ENCODE measurements around the gene P4HTM.
"Not testable (repeated sequence)": the region's sequence is repeated elsewhere in the genome, so short reads cannot be mapped to it uniquely, and the experiment has no call there.

The P4HTM gene

GRCh38 chr3:48985831-48986376, 4.1 kb upstream of the P4HTM start:
- no peak for DNase-seq

- DNase-seq: no peak
Measured at GRCh38 chr3:48989126-48989795, 780 bp upstream of the P4HTM start.

- DNase-seq: peak; percentile 23
Measured at GRCh38 chr3:48990636-48991469, 812 bp downstream of the P4HTM start.

GRCh38 chr3:48991851-48992545, 2.0 kb downstream of the P4HTM start:
- no peak for DNase-seq

GRCh38 chr3:48993834-48994233, 3.8 kb downstream of the P4HTM start:
- peak; percentile 32 for DNase-seq

GRCh38 chr3:48996640-48997039, 6.6 kb downstream of the P4HTM start:
- DNase-seq: no peak

- no peak for DNase-seq
Measured at GRCh38 chr3:48997102-48997635, 7.1 kb downstream of the P4HTM start.

- DNase-seq: no peak
Measured at GRCh38 chr3:48997714-48998637, 7.9 kb downstream of the P4HTM start.

GRCh38 chr3:48999085-48999858, 9.2 kb downstream of the P4HTM start:
- no peak for DNase-seq

GRCh38 chr3:49001155-49001554, 11.1 kb downstream of the P4HTM start:
- DNase-seq: no peak

- no peak for DNase-seq
Measured at GRCh38 chr3:49004352-49005302, 14.6 kb downstream of the P4HTM start.

GRCh38 chr3:49005303-49005680, 15.3 kb downstream of the P4HTM start:
- no peak for DNase-seq

GRCh38 chr3:49005998-49006397, 16.0 kb downstream of the P4HTM start:
- DNase-seq: no peak

- peak; percentile 37 for DNase-seq
Measured at GRCh38 chr3:49006408-49007067, 16.5 kb downstream of the P4HTM start.

GRCh38 chr3:49007068-49007770, 17.2 kb downstream of the P4HTM start, which contains the start of gene WDR6:
Gene WDR6, plus strand, starts transcription at chr3:49007391. Its CDS starts 41 bp downstream, at chr3:49007432.
- peak; percentile 93 for DNase-seq

- peak; percentile 83 for DNase-seq
Measured at GRCh38 chr3:49007771-49008528, 17.9 kb downstream of the P4HTM start.

- not testable (repeated sequence) for DNase-seq
Measured at GRCh38 chr3:49008627-49009026, 18.6 kb downstream of the P4HTM start.

- DNase-seq: no peak
Measured at GRCh38 chr3:49009396-49009795, 19.4 kb downstream of the P4HTM start.
